Naive B cell (primary cell): ENCODE results near the gene SPACA5. TPM values are rescaled to one million over a fixed set of nuclear protein-coding genes. Genes with fewer than 3 reads are reported as not detected.
"Not testable (repeated sequence)": the region's sequence is repeated elsewhere in the genome, so short reads cannot be mapped to it uniquely, and the experiment has no call there.

Experiments
- ATAC-seq, 2 donors: fragments of 150-1000 bp; cut with Tn5 transposase; 2 replicates each; pipeline ENCODE4 v1.10.0; 2021; ENCODE audit warnings: low read depth in 2 of 2, mild to moderate bottlenecking in 2 of 2, moderate library complexity in 2 of 2
- DNase-seq: peaks from one replicate; pipeline ENCODE4 v3.0.0; 2022
- H3K27ac Mint-ChIP-seq, 6 donors: one replicate each; pipeline ENCODE4 v1.8.0; 2020 to 2022; ENCODE audit warnings: mild to moderate bottlenecking in 6 of 6, mixed read lengths in 6 of 6, moderate library complexity in 5 of 6, inconsistent platforms in 2 of 6
- H3K27me3 Mint-ChIP-seq, 3 donors: one replicate each; pipeline ENCODE4 v1.8.0; 2021 to 2022; ENCODE audit warnings: mixed read lengths in 3 of 3, mild to moderate bottlenecking in 1 of 3
- H3K36me3 Mint-ChIP-seq, 2 donors: one replicate each; pipeline ENCODE4 v1.8.0; 2020 to 2022; ENCODE audit warnings: mixed read lengths in 2 of 2, inconsistent platforms in 1 of 2, mild to moderate bottlenecking in 1 of 2
- H3K4me1 Mint-ChIP-seq, 3 donors: one replicate each; pipeline ENCODE4 v1.8.0; 2020 to 2022; ENCODE audit warnings: mixed read lengths in 3 of 3, inconsistent platforms in 1 of 3, mild to moderate bottlenecking in 1 of 3, moderate library complexity in 1 of 3
- H3K4me3 Mint-ChIP-seq, 8 donors: one replicate each; pipeline ENCODE4 v1.8.0; 2020 to 2022; ENCODE audit warnings: mild to moderate bottlenecking in 8 of 8, mixed read lengths in 8 of 8, moderate library complexity in 8 of 8, inconsistent platforms in 2 of 8
- H3K9me3 Mint-ChIP-seq, 7 donors: one replicate each; pipeline ENCODE4 v1.8.0; 2020 to 2022; ENCODE audit warnings: mixed read lengths in 7 of 7, mild to moderate bottlenecking in 5 of 7, inconsistent platforms in 2 of 7, moderate library complexity in 1 of 7
- polyA plus RNA-seq, 6 donors: library from polyadenylated mRNA; unstranded; fragments of 300-500 nt; fragmentation: Illumina TruSeq; gene quantifications; one replicate each; pipeline ENCODE4 v1.2.3, GENCODE V29; 2021; ENCODE audit warnings: low read depth in 6 of 6

The SPACA5 gene
- under 1 TPM in 1 of 6 donors, not detected in 5; 0.87 TPM for polyA plus RNA-seq

DNA sequence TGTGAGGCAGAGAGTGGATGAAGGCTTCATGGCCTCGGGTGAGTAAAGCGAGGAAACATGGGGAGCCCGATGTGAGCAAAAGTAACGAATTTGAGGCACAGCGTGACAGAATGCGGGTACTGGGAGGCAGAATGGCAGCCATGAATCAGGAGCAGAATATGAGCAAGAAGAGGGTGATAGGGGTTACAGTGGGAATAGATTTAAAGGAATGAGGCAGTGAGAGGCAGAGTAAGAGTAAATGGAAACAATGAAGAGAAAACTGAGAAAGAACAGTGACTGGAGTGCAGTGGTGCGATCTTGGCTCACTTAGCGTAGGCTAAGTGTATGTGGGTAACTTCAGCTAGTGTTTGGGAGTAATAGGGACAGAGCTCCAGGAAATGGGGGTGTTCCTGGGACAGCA lies at the start of gene SPACA5:
TSS of gene SPACA5 (plus strand) at position 301 of the 400 bp plus-strand sequence. CDS start 815 bp downstream, outside the sequence.
- Mint-ChIP-seq H3K4me3 (peak within 1 kb of the TSS in 2 of 8 donors; percentile 15 to 47), H3K4me1 (peaks cover 12 to 18% (median 13%) of the 10 kb centered on the region in 3 donors), H3K27ac (peak within 1 kb of the TSS in 2 of 6 donors; percentile 56 to 65)
- not testable (repeated sequence) for H3K27me3 Mint-ChIP-seq, DNase-seq, H3K36me3 Mint-ChIP-seq, H3K9me3 Mint-ChIP-seq, ATAC-seq

DNA sequence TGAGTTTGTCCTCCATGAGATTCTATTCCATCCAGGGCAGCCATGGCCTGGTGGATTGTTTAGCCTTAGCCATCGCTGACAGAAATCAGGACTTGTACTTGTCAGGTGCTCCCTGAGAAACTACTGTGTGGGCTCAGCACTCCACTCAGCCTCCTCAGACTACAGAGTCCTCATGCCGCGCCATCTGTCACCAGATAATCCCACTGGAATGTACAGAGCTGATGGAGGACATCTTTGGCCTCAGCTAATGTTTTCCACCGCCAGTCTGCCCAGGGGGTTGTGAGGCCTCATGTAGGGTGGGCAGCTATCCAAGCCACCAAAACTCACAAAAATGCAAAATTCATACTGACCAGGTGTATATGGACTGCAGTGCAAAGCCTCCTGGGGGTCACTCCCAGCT lies 48.6 kb upstream of the SPACA5 start:
- not testable (repeated sequence) for H3K4me3 Mint-ChIP-seq, H3K27ac Mint-ChIP-seq, DNase-seq, H3K27me3 Mint-ChIP-seq, H3K36me3 Mint-ChIP-seq, ATAC-seq, H3K9me3 Mint-ChIP-seq
- H3K4me1 Mint-ChIP-seq: peaks cover 9 to 23% (median 23%) of the 10 kb centered on the region in 3 donors

DNA sequence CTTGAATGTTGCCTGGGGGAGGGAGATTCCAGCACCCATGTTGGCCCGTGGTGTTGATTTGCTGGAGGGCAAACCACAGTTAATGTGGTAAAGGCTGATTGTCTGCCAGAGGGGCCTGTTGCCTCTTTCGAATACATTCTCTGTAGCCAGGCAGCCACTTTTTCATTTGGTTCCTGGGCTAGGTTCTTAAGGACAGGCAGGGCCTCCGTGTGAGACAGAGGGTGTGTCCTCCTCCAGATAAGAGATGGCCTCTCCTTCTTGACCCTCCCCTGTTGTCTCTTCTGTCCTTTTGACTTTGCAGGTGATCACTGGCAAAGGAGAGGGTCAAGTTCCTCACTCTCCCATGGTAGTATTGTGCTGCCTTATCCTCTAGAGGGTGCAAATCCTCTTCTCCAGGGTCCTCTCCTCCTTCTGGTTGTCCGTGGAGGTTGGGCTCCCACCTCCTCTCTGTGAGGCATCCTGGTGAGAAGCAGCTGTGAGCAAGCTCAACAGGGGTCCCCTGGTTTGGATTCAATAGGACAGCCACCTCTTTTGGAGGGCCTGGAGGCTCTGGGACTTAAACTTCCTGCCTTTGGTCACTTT lies 47.9 kb upstream of the SPACA5 start:
- H3K4me1 Mint-ChIP-seq: peaks cover 9 to 23% (median 22%) of the 10 kb centered on the region in 3 donors
- peaks cover 0 to 7% (median 2%) of the 10 kb centered on the region in 7 donors for H3K9me3 Mint-ChIP-seq
- H3K27ac Mint-ChIP-seq: no peak overlapping the region
- ATAC-seq: peak in 1 of 2 donors; percentile 23
- no peaks in the 10 kb centered on the region for H3K27me3 Mint-ChIP-seq
- H3K36me3 Mint-ChIP-seq: no peaks in the 10 kb centered on the region
- no peak for DNase-seq
- H3K4me3 Mint-ChIP-seq: no peak overlapping the region

DNA sequence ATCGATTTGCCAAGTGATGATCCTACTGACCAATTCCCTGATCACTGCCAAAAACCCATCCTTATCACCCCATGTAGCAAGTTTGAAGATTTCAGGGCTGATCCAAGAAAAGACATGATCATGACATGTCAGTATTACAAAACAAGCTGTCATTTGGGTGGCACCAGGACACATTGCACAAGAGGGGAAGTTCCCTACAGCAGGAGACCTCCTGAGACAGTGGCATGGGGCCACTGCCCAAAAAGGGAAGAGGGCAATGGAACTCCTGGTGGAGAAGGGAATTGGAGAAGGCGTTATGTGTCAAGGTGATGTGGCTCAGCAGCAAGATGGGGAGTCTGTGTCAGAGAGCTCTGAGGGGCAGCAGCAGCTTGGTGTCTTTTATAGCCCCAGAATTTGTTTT lies 46.4 kb upstream of the SPACA5 start:
- peaks cover 0 to 3% of the 10 kb centered on the region in 2 donors for H3K36me3 Mint-ChIP-seq
- peak in 1 of 2 donors; percentile 30 for ATAC-seq
- no peak for DNase-seq
- peaks cover 0 to 5% (median 0%) of the 10 kb centered on the region in 3 donors for H3K27me3 Mint-ChIP-seq
- H3K27ac Mint-ChIP-seq: peak overlapping the region in 2 of 6 donors; percentile 56 to 79
- H3K4me1 Mint-ChIP-seq: peaks cover 9 to 23% (median 21%) of the 10 kb centered on the region in 3 donors
- H3K4me3 Mint-ChIP-seq: peak overlapping the region in 5 of 8 donors; percentile 18 to 66 (median 38)
- H3K9me3 Mint-ChIP-seq: peaks cover 4 to 14% (median 6%) of the 10 kb centered on the region in 7 donors

DNA sequence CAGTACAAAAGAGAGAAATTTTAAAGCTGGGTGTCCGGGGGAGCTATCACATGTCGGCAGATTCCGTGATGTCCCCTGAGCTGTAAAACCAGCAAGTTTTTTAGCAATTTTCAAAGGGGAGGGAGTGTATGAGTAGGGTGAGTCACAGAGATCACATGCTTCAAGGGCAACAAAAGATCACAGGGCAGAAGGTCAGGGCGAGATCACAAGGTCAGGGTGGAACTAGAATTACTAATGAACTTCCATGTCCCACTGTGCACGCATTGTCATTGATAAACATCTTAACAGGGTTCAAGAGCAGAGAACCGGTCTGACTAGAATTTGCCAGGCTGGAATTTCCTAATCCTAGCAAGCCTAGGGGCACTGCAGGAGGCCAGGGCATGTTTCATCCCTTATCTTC lies 45.0 kb upstream of the SPACA5 start:
- H3K27me3 Mint-ChIP-seq, H3K4me3 Mint-ChIP-seq, DNase-seq, H3K36me3 Mint-ChIP-seq, ATAC-seq: not testable (repeated sequence)
- H3K9me3 Mint-ChIP-seq: peaks cover 4 to 14% (median 6%) of the 10 kb centered on the region in 7 donors
- H3K27ac Mint-ChIP-seq: peak overlapping the region in 1 of 6 donors; percentile 11
- H3K4me1 Mint-ChIP-seq: peaks cover 9 to 23% (median 21%) of the 10 kb centered on the region in 3 donors

DNA sequence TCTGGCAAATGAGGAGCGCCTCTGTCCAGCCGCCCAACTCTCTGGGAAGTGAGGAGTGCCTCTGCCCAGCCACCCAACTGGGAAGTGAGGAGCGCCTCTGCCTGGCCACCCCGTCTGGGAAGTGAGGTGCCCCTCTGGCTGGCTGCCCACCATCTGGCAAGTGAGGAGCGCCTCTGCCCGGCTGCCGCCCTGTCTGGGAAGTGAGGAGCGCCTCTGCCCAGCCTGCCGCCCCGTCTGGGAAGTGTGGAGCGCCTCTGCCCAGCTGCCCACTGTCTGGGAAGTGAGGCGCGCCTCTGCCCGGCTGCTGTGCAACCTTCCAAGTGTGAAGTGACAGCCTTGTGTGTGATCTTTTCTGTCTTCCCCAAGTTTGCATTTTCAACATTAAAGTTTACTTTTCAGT lies 41.3 kb upstream of the SPACA5 start:
- peaks cover 2 to 11% (median 7%) of the 10 kb centered on the region in 3 donors for H3K4me1 Mint-ChIP-seq
- H3K4me3 Mint-ChIP-seq, DNase-seq, ATAC-seq, H3K27me3 Mint-ChIP-seq, H3K27ac Mint-ChIP-seq: not testable (repeated sequence)
- H3K9me3 Mint-ChIP-seq: peaks cover 4 to 37% (median 14%) of the 10 kb centered on the region in 7 donors
- peaks cover 9 to 15% of the 10 kb centered on the region in 2 donors for H3K36me3 Mint-ChIP-seq

DNA sequence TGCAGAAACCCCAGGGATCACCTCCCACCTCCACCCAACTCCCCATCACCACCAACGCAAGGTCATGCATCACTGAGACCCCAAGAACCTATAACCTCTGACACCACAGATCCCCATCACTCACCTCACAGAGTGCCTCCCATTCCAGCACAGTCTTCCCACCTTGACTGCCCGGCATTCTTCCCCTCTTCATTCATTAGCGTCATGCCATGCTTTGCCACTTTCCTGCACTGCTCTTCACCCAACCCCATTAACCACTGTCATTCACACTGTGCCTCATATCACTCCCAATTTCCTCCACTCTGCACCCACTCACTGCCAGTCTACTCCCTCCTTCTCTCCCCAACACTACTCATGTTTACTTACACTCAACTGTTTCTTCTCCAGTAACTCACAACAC lies 33.6 kb upstream of the SPACA5 start:
- no peaks in the 10 kb centered on the region for H3K27me3 Mint-ChIP-seq
- H3K36me3 Mint-ChIP-seq: peaks cover 29 to 63% of the 10 kb centered on the region in 2 donors
- no peak for ATAC-seq
- peaks cover 11 to 77% (median 58%) of the 10 kb centered on the region in 7 donors for H3K9me3 Mint-ChIP-seq
- no peak overlapping the region for H3K4me3 Mint-ChIP-seq
- peaks cover 0 to 5% (median 0%) of the 10 kb centered on the region in 3 donors for H3K4me1 Mint-ChIP-seq
- no peak overlapping the region for H3K27ac Mint-ChIP-seq
- no peak for DNase-seq

DNA sequence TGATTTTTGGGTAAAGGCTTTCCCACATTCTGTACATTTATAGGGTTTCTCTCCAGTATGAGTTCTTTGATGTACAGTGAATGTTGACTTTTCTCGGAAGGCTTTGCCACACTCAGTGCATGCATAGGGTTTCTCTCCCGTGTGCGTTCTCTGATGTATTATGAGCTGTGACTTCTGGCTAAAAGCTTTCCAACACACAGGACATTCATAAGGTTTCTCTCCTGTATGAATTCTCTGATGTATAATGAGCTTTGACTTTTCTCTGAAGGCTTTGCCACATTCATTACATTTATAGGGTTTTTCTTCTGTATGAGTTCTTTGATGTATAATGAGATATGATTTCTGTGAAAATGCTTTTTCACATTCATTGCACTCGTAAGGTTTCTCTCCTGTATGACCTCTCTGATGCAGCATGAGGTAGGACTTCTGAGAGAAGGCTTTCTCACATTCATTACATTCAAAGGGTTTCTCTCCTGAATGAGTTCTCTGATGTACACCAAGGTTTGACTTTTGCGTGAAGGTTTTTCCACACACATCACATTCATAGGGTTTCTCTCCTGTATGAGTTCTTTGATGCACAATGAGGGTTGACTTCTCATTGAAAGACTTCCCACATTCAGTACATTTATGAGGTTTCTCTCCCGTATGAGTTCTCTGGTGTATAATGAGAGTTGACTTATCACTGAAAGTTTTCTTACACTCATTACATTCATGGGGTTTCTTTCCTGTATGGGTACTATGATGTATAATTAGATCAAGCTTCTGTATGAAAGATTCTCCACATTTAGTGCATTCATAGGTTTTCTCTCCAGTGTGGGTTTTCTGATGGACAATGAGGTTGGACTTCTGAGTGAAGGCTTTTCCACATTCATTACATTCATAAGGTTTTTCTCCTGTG lies 30.3 kb upstream of the SPACA5 start:
- Mint-ChIP-seq H3K27ac (no peak overlapping the region), H3K9me3 (peaks cover 12 to 93% (median 81%) of the 10 kb centered on the region in 7 donors)

DNA sequence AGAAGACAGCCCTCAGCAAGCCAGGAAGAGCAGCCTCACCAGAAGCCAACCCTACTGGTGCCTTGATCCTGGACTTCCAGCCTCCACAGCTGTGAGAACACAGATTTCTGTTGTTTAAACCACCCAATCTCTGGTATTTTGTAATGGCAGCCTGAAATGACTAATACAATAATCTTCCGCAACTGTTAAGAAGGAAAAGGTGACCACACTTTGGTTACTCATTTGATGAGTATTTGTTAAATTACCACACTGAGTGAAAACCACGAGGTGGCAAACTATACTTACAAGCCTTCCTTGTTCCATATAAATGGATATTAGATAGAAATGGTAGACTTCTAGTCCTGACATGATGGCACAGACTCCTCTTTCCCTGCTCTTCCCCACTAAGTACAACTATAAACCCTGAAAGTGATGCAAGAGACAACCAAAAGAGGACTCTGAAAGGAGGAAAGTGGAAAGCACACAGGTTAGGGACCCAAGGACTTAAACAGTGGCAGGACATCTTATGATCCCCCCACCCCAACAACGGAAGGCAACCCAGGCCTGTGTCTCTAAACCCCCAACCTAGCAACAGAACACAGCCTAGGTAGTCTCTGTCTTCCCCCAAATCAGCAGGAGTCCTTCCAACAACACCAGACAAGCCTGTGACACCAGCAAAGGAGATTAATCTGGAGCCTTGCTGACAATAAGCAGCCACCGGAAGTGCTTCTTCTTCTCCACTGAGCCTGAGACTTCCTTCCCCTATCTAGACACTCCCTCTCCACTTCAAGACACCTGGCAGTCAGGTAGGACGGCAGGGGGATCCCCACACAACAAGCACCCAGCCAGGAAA lies 15.3 kb upstream of the SPACA5 start:
- Mint-ChIP-seq H3K27me3 (no peaks in the 10 kb centered on the region), H3K4me3 (peak overlapping the region in 1 of 8 donors; percentile 6), H3K36me3 (peaks cover 11 to 19% of the 10 kb centered on the region in 2 donors), H3K4me1 (peaks cover 9 to 27% (median 14%) of the 10 kb centered on the region in 3 donors), H3K9me3 (peaks cover 0 to 12% (median 0%) of the 10 kb centered on the region in 7 donors), H3K27ac (peak overlapping the region in 2 of 6 donors; percentile 1 to 5)
- ATAC-seq (no peak), DNase-seq (no peak)

More for the DNA sequence above, 30.3 kb upstream of the SPACA5 start:
- no peaks in the 10 kb centered on the region for H3K27me3 Mint-ChIP-seq
- ATAC-seq (no peak), DNase-seq (no peak)
- H3K4me3 Mint-ChIP-seq: no peak overlapping the region
- H3K4me1 Mint-ChIP-seq: peaks cover 0 to 5% (median 0%) of the 10 kb centered on the region in 3 donors
- peaks cover 51 to 68% of the 10 kb centered on the region in 2 donors for H3K36me3 Mint-ChIP-seq

DNA sequence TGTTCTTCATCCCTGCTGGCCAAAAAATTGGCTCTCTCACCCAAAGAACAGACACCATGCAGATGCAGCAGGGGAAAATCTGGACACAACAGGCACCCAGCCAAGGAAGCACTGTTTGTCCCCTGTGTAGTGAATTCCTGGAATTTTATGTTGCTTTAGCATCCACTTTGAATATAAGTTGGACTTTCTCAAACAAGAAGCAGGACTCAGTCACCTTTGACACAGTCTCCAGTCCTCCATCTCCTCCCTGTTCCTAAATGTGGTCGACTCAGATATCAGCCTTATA lies 14.8 kb upstream of the SPACA5 start:
- DNase-seq (no peak), ATAC-seq (no peak)
- Mint-ChIP-seq H3K4me1 (peaks cover 9 to 27% (median 14%) of the 10 kb centered on the region in 3 donors), H3K36me3 (peaks cover 7 to 13% of the 10 kb centered on the region in 2 donors), H3K27me3 (no peaks in the 10 kb centered on the region), H3K9me3 (peaks cover 0 to 6% (median 0%) of the 10 kb centered on the region in 7 donors), H3K4me3 (peak overlapping the region in 1 of 8 donors; percentile 6), H3K27ac (peak overlapping the region in 2 of 6 donors; percentile 5 to 41)

DNA sequence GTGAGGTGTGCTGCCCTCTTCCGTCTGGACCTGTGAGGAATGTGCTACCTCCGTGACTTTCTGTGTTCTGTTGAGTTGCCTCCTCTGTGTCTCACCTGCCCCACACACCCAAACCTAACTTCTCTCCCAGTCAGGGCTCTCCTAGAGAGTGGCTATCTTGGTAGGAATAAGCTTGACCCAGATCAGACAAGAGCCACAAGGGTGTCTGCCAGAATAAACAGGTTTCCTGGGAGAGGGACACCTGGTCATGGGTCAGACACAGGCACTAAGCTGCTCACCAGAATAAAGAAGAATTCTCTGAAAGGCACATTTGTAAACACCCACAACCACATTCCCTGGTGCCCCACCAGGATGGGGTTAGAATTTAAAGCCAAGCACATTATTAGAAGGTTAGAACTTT lies 14.1 kb upstream of the SPACA5 start:
- no peak for ATAC-seq
- Mint-ChIP-seq H3K27me3 (no peaks in the 10 kb centered on the region), H3K36me3 (peaks cover 7% of the 10 kb centered on the region in 2 donors), H3K27ac (peak overlapping the region in 2 of 6 donors; percentile 61 to 78), H3K4me1 (peaks cover 9 to 27% (median 14%) of the 10 kb centered on the region in 3 donors), H3K9me3 (peaks cover 0 to 5% (median 0%) of the 10 kb centered on the region in 7 donors), H3K4me3 (peak overlapping the region in 1 of 8 donors; percentile 64)
- no peak for DNase-seq

DNA sequence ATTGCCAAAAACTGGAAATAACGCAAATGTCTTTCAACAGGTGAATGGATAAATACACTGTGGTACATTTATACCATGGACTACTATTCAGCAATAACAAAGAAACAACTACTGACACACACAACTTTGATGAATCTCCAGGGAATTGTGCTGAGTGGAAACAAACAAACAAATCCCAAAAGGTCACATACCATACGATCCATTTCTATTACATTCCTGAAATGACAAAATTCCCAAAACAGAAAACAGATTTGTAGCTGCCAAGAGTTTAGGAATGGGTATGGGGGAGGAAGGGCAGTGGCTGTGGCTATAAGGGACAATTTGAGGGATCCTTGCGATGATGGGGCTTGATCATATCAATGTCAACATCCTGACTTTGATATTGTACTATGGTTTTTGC lies 5.5 kb upstream of the SPACA5 start:
- Mint-ChIP-seq H3K36me3 (peaks cover 0 to 1% of the 10 kb centered on the region in 2 donors), H3K4me3 (peak overlapping the region in 2 of 8 donors; percentile 55 to 69), H3K4me1 (peaks cover 12 to 25% (median 13%) of the 10 kb centered on the region in 3 donors), H3K27me3 (no peaks in the 10 kb centered on the region), H3K27ac (no peak overlapping the region), H3K9me3 (peaks cover 0 to 3% (median 0%) of the 10 kb centered on the region in 7 donors)
- no peak for DNase-seq
- ATAC-seq: no peak

DNA sequence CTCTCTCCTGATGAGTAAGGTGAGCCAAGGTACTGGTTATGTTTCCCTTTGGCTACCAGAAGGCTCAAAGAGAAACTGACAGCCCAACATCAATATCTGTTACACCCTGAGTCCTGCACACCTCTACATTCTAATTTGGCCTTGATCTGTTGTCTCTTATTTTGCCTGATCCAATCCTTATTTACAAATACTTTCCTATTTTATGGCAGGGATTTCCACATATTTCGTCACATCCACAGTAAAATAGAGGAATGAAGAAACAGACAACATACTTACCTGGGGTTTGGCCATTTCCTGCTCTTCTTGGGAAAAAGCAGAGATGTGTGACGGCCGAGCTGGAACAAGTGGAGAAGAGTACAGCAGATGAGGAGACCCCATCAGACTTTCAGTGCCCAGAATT lies 4.5 kb upstream of the SPACA5 start:
- Mint-ChIP-seq H3K9me3 (peaks cover 0 to 3% (median 0%) of the 10 kb centered on the region in 7 donors), H3K4me1 (peaks cover 12 to 25% (median 13%) of the 10 kb centered on the region in 3 donors), H3K27ac (peak overlapping the region in 4 of 6 donors; percentile 63 to 97 (median 69)), H3K4me3 (peak overlapping the region in 6 of 8 donors; percentile 22 to 90 (median 51)), H3K27me3 (no peaks in the 10 kb centered on the region), H3K36me3 (no peaks in the 10 kb centered on the region)
- ATAC-seq (no peak), DNase-seq (no peak)
